ENCODE results near the gene INPPL1. TPM values are rescaled to one million over a fixed set of nuclear protein-coding genes. Genes with fewer than 3 reads are reported as not detected.

The INPPL1 gene
- total RNA-seq, 1 experiment from 2014 or later = 214 TPM

DNA sequence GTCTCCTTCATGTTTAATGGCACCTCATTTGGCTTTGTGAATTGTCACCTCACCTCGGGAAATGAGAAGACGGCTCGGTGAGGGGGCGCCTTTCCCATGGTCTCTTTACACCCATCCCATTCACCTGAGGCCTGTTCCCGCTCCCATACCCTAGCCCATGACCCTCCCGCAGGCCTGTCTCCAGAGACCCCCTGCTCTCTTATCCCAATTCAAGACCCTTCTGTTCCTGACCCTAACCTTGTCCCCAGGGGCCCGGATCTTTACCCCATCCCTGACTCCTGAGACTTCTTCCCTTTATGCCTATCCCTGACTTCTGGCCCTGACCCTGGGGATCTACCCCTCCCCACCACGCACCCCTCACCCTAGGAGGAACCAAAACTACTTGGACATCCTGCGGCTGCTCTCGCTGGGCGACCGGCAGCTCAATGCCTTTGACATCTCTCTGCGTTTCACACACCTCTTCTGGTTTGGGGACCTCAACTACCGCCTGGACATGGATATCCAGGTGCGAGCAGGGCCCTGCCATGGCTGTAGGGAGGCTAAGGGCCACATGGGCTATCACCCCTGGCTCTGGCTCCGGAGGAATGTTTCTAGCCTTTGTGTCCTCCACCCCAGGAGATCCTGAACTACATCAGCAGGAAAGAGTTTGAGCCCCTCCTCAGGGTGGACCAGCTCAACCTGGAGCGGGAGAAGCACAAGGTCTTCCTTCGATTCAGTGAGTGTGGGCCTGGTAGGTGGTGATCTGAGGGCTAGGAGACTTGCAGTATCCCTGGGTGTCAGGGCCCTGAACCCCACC, 7.9 kb downstream of the INPPL1 start:
- H3K4me2 ChIP-seq (ENCODE audit: insufficient read depth, insufficient read length, low read length) = no peak overlapping the region
- no peak overlapping the region for H3K27ac ChIP-seq (ENCODE audit: insufficient read length, low read depth, low read length)
- H3K9me3 ChIP-seq (ENCODE audit: control insufficient read depth, low read depth, low read length) = no peaks in the 10 kb centered on the region
- no peak overlapping the region for H3K18ac ChIP-seq (ENCODE audit: insufficient read length, low read depth, low read length)
- no peaks in the 10 kb centered on the region for H3K23me2 ChIP-seq (ENCODE audit: insufficient read length, low read depth, low read length, poor library complexity, severe bottlenecking)
- H2AK5ac ChIP-seq (ENCODE audit: insufficient read length, low read length) = no peak overlapping the region
- H2BK20ac ChIP-seq (ENCODE audit: low read depth, low read length, poor library complexity, severe bottlenecking) = no peak overlapping the region
- no peaks in the 10 kb centered on the region for H3K79me2 ChIP-seq (ENCODE audit: insufficient read depth, low read length)
- H3K9ac ChIP-seq (ENCODE audit: extremely low read depth, insufficient read length, low read length) = no peak overlapping the region
- WGBS (ENCODE audit: extremely low coverage, insufficient read length, low lambda C conversion rate) = no CpG with 5 or more reads among the region's 18 CpGs
- 0 out of 7 replicates have a peak overlapping the region, but pooled peaks of 1 of the 3 experiments have one; percentile 34 for H3K27ac Mint-ChIP-seq
- H2BK120ac ChIP-seq (ENCODE audit: low read depth, low read length, poor library complexity, severe bottlenecking) = no peak overlapping the region
- H4K91ac ChIP-seq (ENCODE audit: insufficient read length, low read depth, low read length) = no peak overlapping the region
- H2BK15ac ChIP-seq (ENCODE audit: low read depth, low read length) = no peak overlapping the region
- no peaks in the 10 kb centered on the region for H3K9me3 Mint-ChIP-seq
- H3K27me3 Mint-ChIP-seq (ENCODE audit: low read depth) = no peaks in the 10 kb centered on the region
- no peak overlapping the region for H3K14ac ChIP-seq (ENCODE audit: insufficient read depth, low read length)
- H3K56ac ChIP-seq (ENCODE audit: insufficient read length, low read depth, low read length) = no peak overlapping the region
- H4K8ac ChIP-seq (replicated peaks; ENCODE audit: insufficient read length, low read depth, low read length) = no peak overlapping the region
- H2AFZ ChIP-seq (ENCODE audit: low read length) = no peak overlapping the region
- no peak for DNase-seq
- H3K79me1 ChIP-seq (ENCODE audit: insufficient read depth, low read depth, low read length, poor library complexity, severe bottlenecking) = no peaks in the 10 kb centered on the region
- TF ChIP-seq, protein P1, sequence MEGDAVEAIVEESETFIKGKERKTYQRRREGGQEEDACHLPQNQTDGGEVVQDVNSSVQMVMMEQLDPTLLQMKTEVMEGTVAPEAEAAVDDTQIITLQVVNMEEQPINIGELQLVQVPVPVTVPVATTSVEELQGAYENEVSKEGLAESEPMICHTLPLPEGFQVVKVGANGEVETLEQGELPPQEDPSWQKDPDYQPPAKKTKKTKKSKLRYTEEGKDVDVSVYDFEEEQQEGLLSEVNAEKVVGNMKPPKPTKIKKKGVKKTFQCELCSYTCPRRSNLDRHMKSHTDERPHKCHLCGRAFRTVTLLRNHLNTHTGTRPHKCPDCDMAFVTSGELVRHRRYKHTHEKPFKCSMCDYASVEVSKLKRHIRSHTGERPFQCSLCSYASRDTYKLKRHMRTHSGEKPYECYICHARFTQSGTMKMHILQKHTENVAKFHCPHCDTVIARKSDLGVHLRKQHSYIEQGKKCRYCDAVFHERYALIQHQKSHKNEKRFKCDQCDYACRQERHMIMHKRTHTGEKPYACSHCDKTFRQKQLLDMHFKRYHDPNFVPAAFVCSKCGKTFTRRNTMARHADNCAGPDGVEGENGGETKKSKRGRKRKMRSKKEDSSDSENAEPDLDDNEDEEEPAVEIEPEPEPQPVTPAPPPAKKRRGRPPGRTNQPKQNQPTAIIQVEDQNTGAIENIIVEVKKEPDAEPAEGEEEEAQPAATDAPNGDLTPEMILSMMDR (conservative IDR thresholded peaks at IDR 0.05) = no peak
- H2BK12ac ChIP-seq (ENCODE audit: insufficient read length, low read depth, low read length) = no peak overlapping the region
- peaks cover 41 to 95% (median 89%) of the 10 kb centered on the region in 3 experiments; a peak in 6 of 7 replicates for H3K36me3 Mint-ChIP-seq (ENCODE audit: insufficient read depth in 1 of 3, low read depth in 3 of 3)
- no peak overlapping the region for H4K5ac ChIP-seq (ENCODE audit: insufficient read length, low read depth, low read length)
- H3K23ac ChIP-seq (ENCODE audit: insufficient read length, low read depth, low read length) = no peak overlapping the region
- H2BK5ac ChIP-seq (ENCODE audit: insufficient read length, low read length) = no peak overlapping the region
- no peak overlapping the region for H3K4me3 Mint-ChIP-seq
- H3K4me1 ChIP-seq (ENCODE audit: insufficient read depth, low read length) = no peaks in the 10 kb centered on the region
- no peaks in the 10 kb centered on the region for H3K27me3 ChIP-seq (ENCODE audit: insufficient read depth, low read length)
- H3K4me1 Mint-ChIP-seq = peaks cover 7% of the 10 kb centered on the region in 2 experiments; a peak in 2 of 4 replicates
- H4K20me1 ChIP-seq (ENCODE audit: control insufficient read depth, insufficient read depth, insufficient read length) = peaks cover 2% of the 10 kb centered on the region
- H3K4ac ChIP-seq (ENCODE audit: low read depth, low read length) = no peak overlapping the region
- no peak overlapping the region for H3T11ph ChIP-seq (ENCODE audit: low read length)
